MCF 10A (cell line): ENCODE measurements around the gene INSL3. TPM values are rescaled to one million over a fixed set of nuclear protein-coding genes. Genes with fewer than 3 reads are reported as not detected.

Source experiments
- BruUV-seq: library from RNA; stranded (reverse); fragments of 400-500 nt; replicated peaks from 2 replicates; lab custom pipeline; 2021; lab: Mats Ljungman, UMichigan
- CTCF ChIA-PET: fragments of 300-600 bp; sonication (Branson Sonifier 250); formaldehyde crosslinking; extraction: SDS; loops from one replicate; lab custom pipeline; 2021; ENCODE audit warnings: antibody characterized with exemption, inconsistent platforms; lab: Yijun Ruan, JAX
- POLR2A ChIA-PET: fragments of 300-600, 350-650 bp; sonication (Branson Sonifier 250); formaldehyde crosslinking; extraction: SDS; loops from one replicate; lab custom pipeline; 2020; ENCODE audit warnings: antibody characterized with exemption, inconsistent platforms; lab: Yijun Ruan, JAX
- DNase-seq: peaks from one replicate; pipeline ENCODE4 v3.0.0-alpha.2; 2018; ENCODE audit not compliant: unreplicated experiment
- H3K27ac Mint-ChIP-seq: one replicate; pipeline ENCODE4 v1.8.0; 2022; ENCODE audit warnings: mild to moderate bottlenecking, low read depth, mixed read lengths; ENCODE audit not compliant: unreplicated experiment
- H3K27me3 Mint-ChIP-seq: one replicate; pipeline ENCODE4 v1.8.0; 2022; ENCODE audit warnings: mixed read lengths; ENCODE audit not compliant: insufficient read depth, unreplicated experiment
- H3K36me3 Mint-ChIP-seq: one replicate; pipeline ENCODE4 v1.8.0; 2022; ENCODE audit warnings: mild to moderate bottlenecking, moderate library complexity, mixed read lengths; ENCODE audit not compliant: insufficient read depth, unreplicated experiment
- H3K4me1 Mint-ChIP-seq: one replicate; pipeline ENCODE4 v1.8.0; 2022; ENCODE audit warnings: mixed read lengths; ENCODE audit not compliant: insufficient read depth, unreplicated experiment
- H3K4me3 Mint-ChIP-seq: one replicate; pipeline ENCODE4 v1.8.0; 2022; ENCODE audit warnings: mild to moderate bottlenecking, moderate library complexity, mixed read lengths; ENCODE audit not compliant: unreplicated experiment
- H3K9me3 Mint-ChIP-seq: one replicate; pipeline ENCODE4 v1.8.0; 2022; ENCODE audit warnings: mixed read lengths; ENCODE audit not compliant: unreplicated experiment
- intact Hi-C: fragments of 100-400 bp; cut with micrococcal nuclease; formaldehyde crosslinking; loops from 2 replicates; pipeline ENCODE4 v1.14.1; 2022
- total RNA-seq: library from RNA; stranded (reverse); gene quantifications from 2 replicates; pipeline ENCODE4 v1.2.3, GENCODE V29; 2022
- TF ChIP-seq, protein P1 (sequence below): fragments of 200-600 bp; IDR thresholded peaks from one replicate; pipeline ENCODE4 v1.8.0; 2022; ENCODE audit warnings: antibody characterized with exemption, mild to moderate bottlenecking; ENCODE audit not compliant: unreplicated experiment

Gene INSL3
- total RNA-seq, 1 experiment from 2014 or later, result not detected

DNA sequence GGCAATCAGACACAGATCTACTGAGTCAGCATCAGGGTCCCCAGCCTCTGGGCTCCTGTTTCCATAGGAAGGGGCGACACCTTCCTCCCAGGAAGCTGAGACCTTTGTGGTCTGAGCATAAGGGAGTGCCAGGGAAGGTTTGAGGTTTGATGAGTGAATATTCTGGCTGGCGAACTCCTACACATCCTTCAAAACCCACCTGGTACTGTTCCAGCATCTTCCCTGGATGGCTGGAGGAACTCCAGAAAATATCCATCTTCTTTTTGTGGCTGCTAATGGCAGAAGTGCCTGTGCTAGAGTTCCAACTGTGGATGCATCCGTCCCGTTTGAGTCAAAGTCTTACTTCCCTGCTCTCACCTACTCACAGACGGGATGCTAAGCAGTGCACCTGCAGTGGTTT is 9.2 kb downstream of the INSL3 start:
- TF ChIP-seq, protein P1, sequence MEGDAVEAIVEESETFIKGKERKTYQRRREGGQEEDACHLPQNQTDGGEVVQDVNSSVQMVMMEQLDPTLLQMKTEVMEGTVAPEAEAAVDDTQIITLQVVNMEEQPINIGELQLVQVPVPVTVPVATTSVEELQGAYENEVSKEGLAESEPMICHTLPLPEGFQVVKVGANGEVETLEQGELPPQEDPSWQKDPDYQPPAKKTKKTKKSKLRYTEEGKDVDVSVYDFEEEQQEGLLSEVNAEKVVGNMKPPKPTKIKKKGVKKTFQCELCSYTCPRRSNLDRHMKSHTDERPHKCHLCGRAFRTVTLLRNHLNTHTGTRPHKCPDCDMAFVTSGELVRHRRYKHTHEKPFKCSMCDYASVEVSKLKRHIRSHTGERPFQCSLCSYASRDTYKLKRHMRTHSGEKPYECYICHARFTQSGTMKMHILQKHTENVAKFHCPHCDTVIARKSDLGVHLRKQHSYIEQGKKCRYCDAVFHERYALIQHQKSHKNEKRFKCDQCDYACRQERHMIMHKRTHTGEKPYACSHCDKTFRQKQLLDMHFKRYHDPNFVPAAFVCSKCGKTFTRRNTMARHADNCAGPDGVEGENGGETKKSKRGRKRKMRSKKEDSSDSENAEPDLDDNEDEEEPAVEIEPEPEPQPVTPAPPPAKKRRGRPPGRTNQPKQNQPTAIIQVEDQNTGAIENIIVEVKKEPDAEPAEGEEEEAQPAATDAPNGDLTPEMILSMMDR, result no peak
- Mint-ChIP-seq H3K36me3 (no peaks in the 10 kb centered on the region), H3K9me3 (no peaks in the 10 kb centered on the region), H3K27ac (no peak overlapping the region), H3K4me3 (no peak overlapping the region), H3K4me1 (no peaks in the 10 kb centered on the region), H3K27me3 (no peaks in the 10 kb centered on the region)
- ChIA-PET CTCF (no interaction called here), POLR2A (interaction anchor here (0.6 kb wide), 1 partner anchor 25 kb away, joined by 3 read pairs; no protein-coding TSS in a partner anchor)
- intact Hi-C loops, result no loop called here
- DNase-seq, result no peak
- no TSS peak for BruUV-seq

DNA sequence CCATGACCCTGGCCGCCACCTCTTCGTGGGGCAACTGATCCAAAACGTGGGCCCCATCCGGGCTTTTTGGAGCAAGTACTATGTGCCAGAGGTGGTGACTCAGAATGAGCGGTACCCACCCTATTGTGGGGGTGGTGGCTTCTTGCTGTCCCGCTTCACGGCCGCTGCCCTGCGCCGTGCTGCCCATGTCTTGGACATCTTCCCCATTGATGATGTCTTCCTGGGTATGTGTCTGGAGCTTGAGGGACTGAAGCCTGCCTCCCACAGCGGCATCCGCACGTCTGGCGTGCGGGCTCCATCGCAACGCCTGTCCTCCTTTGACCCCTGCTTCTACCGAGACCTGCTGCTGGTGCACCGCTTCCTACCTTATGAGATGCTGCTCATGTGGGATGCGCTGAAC is 9.6 kb downstream of the INSL3 start:
- ChIA-PET POLR2A (no interaction called here), CTCF (no interaction called here)
- Mint-ChIP-seq H3K9me3 (no peaks in the 10 kb centered on the region), H3K27ac (no peak overlapping the region), H3K27me3 (no peaks in the 10 kb centered on the region), H3K4me1 (no peaks in the 10 kb centered on the region), H3K36me3 (no peaks in the 10 kb centered on the region), H3K4me3 (no peak overlapping the region)
- intact Hi-C loops, result no loop called here
- no peak for DNase-seq
- TF ChIP-seq, protein P1, result no peak
- no TSS peak for BruUV-seq

DNA sequence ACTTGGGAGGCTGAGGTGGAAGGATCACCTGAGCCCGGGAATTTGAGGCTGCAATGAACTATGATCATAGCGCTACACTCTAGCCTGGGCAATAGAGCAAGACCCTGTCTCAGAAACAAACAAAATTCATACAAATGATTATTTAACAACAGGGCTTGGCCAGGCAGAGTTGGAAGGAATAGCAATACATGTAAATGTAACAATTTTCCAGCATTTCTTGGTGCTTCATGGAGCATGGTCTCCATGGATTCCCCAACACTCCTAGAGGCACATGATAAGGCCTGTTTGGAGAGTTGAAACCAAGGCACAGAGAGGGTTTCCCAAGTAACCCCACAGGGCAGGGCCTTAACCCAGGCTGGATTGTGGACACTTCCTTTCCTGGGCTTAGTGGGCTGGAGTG is 10.2 kb downstream of the INSL3 start:
- Mint-ChIP-seq H3K9me3 (no peaks in the 10 kb centered on the region), H3K27me3 (no peaks in the 10 kb centered on the region), H3K4me3 (no peak overlapping the region), H3K36me3 (no peaks in the 10 kb centered on the region), H3K27ac (no peak overlapping the region), H3K4me1 (no peaks in the 10 kb centered on the region)
- no TSS peak for BruUV-seq
- DNase-seq, result no peak
- TF ChIP-seq, protein P1, result no peak
- ChIA-PET POLR2A (no interaction called here), CTCF (no interaction called here)
- intact Hi-C loops, result no loop called here

DNA sequence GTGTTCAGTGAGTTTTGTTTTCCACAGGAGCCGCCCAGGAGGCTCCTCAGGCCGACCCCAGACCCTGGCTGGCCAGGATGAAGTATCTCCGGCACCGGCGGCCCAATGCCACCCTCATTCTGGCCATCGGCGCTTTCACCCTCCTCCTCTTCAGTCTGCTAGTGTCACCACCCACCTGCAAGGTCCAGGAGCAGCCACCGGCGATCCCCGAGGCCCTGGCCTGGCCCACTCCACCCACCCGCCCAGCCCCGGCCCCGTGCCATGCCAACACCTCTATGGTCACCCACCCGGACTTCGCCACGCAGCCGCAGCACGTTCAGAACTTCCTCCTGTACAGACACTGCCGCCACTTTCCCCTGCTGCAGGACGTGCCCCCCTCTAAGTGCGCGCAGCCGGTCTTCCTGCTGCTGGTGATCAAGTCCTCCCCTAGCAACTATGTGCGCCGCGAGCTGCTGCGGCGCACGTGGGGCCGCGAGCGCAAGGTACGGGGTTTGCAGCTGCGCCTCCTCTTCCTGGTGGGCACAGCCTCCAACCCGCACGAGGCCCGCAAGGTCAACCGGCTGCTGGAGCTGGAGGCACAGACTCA is 13.5 kb downstream of the INSL3 start:
- ChIA-PET CTCF (interaction anchor here (0.6 to 1.1 kb wide), 3 partner anchors 9 to 446 kb away, joined by 3 to 5 read pairs (median 3); no protein-coding TSS in a partner anchor), POLR2A (no interaction called here)
- intact Hi-C loops, result no loop called here
- H3K4me3 Mint-ChIP-seq, result no peak overlapping the region
- TF ChIP-seq, protein P1, result no peak
- no peaks in the 10 kb centered on the region for H3K27me3 Mint-ChIP-seq
- H3K36me3 Mint-ChIP-seq, result no peaks in the 10 kb centered on the region
- H3K27ac Mint-ChIP-seq, result no peak overlapping the region
- no peak for DNase-seq
- BruUV-seq, result no TSS peak
- H3K4me1 Mint-ChIP-seq, result no peaks in the 10 kb centered on the region
- H3K9me3 Mint-ChIP-seq, result no peaks in the 10 kb centered on the region
